GM08714 (cell line): Measurements from ENCODE around the gene SHISA7.
"Not testable (repeated sequence)": the region's sequence is repeated elsewhere in the genome, so short reads cannot be mapped to it uniquely, and the experiment has no call there.

ENCODE experiments used
- H3K4me3 ChIP-seq: fragments of 200-500 bp; sonication (Bioruptor generic); 2 replicates; pipeline ENCODE4 v1.5.1; 2014; ENCODE audit warnings: mild to moderate bottlenecking, low read length, inconsistent platforms
- ZNF274 ChIP-seq: IDR thresholded peaks from 2 replicates; pipeline ENCODE4 v1.6.1; 2012; ENCODE audit warnings: mild to moderate bottlenecking, low read depth, low read length

The SHISA7 gene

DNA sequence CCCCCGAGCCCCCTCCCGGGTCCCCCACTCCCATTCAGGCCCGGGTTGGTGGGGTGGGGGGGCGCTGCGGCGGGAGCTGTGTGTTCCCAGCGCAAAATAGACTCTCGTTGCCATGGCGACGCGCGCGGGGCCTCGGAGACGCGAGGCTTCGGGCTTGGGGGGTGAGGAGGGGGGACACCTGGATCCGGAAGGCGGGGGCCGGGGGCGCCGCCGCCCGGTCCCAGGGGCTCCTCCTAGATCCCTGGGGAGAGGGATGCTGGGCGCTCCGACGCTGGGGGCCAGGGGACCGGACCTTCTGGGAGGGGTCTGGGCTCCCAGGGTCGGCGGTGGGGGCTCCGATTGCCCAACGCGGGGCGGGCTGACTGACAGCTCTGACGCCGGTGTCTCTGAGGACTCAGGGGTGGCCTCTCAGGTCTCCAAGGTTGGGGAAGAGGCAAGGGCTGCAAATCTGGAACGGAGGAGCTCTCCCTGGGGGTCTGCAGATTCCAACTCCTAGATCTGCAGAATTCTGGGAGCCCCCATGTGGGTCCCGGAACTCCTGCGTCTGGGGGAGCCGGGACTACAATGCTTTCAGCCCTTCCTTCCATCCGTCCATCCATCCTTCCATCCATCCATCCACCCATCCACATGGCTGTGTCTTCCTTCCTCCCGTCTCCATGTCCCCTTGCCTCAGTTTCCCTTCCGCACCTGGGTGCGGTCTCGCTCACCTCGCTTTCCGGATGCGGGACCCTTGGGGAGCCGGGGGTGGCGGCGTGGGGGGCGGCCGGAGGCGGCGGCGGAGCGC is 9.1 kb upstream of the SHISA7 start:
- no peak overlapping the region for H3K4me3 ChIP-seq
- no peak for TF ChIP-seq ZNF274

DNA sequence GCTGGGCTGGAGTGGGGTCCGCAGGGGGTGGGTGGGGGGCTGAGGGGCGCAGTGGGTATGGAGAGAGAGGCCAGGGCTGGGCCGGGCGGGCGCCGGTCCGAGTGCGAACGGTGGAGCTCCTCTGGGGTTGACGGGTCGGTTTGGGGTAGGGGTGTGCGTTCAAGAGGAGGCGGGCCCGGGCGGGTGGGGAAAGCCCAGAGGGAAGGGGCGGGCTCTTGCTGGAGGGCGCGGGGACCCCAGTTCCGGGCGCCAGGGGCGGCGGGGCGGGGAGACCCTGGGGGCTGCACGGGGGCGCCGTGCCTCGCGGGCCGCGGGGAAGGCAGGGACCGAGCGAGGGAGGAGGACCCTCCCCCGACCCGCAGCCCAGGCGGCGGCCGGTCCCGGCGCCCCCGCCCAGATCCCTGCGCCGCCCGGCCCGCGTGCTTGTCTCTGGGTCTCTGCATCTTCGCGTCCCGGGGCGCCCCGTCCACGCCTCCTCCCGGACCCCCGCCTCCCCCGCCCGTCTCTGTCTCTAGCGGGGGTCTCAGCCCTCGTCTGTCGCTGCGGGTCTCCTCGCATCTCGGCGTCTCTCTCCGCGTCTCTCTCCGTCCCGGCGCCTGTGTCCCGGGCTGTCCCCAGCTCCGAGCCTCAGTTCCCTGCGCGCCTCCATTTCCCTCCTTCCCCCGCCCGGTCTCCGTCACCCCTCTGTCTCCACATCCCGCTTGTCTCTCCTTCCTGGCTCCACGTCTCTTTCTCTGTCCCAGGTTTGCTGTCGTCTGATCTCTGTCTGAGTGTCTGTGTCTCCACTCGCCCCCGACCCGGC is 8.3 kb upstream of the SHISA7 start:
- H3K4me3 ChIP-seq, result no peak overlapping the region
- no peak for TF ChIP-seq ZNF274

DNA sequence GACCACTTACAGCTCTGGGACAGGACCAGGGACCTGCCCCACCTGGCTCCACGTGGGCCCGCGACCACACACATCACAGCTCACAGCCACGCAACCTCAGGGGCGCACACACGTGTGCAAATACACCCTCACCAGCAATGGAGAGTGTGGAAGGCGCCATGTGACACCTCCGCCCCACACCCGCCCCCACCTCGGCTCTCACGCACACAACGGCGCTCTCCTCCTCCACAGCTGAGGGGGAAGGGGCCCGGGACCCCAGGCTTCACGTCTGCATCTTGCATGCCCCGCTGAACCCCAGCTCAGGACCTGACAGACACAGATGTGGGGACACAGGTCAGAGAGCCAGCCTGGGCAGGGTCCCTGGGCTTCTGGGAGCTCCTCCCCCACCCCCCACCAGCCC is 6.4 kb upstream of the SHISA7 start:
- TF ChIP-seq ZNF274, result no peak
- no peak overlapping the region for H3K4me3 ChIP-seq

DNA sequence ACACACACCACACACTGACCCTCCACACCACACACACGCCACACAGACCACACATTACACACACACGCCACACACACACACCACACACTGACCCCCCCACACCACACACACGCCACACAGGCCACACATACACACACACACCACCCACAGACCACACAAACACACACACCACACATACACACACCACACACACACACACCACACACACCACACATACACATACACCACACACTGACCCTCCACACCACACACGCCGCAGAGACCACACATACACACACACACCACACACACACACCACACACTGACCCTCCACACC is 5.0 kb upstream of the SHISA7 start:
- H3K4me3 ChIP-seq, result not testable (repeated sequence)

DNA sequence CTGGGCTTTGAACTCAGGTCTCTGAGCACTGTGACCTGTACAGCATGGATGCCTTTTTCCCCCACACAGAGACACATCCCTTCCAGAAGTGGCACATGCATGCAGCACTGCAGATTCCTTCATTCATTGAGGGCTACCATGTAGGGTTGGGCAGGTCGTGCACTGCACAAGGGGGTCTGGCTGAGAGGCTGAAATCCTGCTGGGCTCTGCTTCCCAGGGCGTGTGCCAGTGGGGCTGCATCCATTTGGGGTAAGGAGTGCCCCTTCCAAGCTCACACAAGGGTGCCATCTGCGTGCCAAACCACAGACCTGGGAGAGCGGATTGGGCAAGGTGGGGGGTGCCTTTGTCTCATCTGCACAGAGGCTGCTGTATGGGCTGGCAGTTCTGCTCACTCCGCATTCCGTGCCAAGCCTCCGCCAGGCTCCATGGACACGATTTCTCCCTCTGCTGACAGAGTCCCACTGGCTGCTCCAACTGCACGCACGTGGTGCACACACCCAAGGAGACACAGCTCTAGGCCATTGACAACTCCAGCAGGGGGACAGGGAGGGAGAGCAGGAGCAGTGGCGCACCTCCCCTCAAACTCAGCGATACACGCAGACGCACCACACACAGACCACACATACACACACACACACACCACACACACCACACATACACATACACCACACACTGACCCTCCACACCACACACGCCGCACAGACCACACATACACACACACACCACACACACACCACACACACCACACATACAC is 4.5 kb upstream of the SHISA7 start:
- no peak overlapping the region for H3K4me3 ChIP-seq
- no peak for TF ChIP-seq ZNF274

DNA sequence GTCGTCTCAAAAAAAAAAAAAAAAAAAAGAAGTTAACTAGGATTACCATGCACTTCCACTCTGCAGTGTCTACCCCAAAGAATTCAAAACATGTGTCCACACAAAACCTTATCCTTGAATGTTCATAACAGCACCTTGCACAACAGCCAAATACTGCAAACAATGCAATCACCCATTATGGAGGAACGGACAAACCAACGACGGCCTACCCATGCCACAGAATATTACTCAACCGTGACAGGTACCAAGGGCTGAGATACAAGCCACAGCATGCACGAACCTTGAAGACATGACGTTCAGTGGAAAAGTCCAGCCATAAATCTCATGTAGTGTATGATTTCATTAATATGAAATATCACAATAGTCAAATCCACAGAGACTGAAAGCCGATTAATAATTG is 3.0 kb upstream of the SHISA7 start:
- H3K4me3 ChIP-seq, result no peak overlapping the region
- TF ChIP-seq ZNF274, result no peak

DNA sequence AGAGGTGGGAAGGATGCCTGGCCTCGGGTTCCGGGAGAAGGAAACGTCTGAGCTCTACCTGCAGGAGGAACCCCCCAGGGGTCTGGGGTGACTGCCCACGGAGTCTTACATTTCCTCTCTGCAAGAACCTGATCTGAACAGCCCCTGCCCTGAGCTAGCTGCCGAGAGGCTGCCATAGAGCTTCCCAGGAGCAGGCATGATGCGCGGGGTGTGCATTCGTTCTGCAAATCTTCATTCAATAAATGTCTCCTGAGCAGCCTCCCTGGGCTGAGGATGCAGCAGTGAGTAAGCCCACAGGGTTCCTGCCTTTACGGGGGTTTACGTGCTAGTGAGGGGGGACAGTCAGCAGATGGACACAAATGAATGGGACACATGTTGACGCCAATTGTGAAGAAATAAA is 1.5 kb upstream of the SHISA7 start:
- no peak for TF ChIP-seq ZNF274
- H3K4me3 ChIP-seq, result no peak overlapping the region

DNA sequence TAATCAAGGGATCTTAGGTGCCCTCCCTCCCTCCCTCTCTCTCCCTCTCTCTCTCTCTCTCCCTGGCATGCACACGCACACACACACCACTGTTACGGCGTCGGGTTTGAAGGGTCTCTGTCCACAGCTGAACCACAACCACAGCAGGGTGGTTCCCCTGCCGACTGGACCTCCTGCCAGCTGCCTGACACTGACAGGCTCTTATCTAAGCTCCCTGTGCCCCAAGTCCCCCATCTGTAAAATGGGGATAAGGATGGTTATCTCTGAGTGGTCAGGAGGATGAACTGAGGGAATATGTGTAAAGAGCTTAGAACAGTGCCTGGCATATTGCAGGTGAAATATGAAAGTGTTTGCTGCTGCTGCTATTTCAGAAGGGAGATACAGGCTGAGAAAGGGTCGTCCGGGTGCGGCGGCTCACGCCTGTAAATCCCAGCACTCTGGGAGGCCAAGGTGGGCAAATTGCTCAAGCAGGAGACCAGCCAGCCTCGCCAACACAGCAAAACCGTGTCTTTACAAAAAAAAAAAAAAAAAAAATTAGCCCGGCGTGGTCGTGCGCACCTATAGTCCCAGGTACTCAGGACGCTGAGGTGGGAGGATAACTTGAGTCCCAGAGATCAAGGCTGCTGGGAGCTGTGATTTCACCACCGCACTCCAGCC is 852 bp upstream of the SHISA7 start:
- TF ChIP-seq ZNF274, result no peak

DNA sequence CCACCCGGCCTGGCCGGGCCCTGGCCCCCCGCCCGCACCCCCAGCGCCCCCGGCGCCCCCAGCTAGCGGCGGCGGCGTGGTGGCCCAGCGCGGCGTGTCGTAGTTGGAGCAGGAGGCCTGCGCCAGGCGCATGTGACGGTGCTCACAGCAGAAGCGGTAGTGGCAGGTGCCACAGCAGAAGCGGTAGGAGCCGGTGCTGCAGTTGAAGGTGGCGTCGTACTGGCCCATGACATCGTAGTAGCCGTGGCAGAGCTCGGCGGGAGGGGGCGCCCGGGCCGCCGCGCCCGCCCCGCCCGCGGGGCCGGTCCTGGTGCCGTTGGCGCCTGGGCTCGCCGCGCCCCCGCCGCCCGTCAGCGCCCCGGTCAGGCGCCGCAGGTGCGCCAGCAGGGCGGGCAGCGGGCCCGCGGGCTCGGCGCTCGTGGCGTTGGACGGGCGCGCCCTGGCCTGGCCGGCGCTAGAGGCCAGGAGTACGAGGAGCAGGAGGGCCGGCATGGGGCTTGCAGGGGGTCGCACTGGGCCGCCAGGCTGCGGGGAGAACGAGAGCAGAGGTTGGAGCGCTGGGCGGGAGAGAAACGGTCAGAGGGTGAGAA is 633 bp downstream of the SHISA7 start:
- no peak overlapping the region for H3K4me3 ChIP-seq
- no peak for TF ChIP-seq ZNF274

More for the DNA sequence above, 852 bp upstream of the SHISA7 start:
- no peak overlapping the region for H3K4me3 ChIP-seq

DNA sequence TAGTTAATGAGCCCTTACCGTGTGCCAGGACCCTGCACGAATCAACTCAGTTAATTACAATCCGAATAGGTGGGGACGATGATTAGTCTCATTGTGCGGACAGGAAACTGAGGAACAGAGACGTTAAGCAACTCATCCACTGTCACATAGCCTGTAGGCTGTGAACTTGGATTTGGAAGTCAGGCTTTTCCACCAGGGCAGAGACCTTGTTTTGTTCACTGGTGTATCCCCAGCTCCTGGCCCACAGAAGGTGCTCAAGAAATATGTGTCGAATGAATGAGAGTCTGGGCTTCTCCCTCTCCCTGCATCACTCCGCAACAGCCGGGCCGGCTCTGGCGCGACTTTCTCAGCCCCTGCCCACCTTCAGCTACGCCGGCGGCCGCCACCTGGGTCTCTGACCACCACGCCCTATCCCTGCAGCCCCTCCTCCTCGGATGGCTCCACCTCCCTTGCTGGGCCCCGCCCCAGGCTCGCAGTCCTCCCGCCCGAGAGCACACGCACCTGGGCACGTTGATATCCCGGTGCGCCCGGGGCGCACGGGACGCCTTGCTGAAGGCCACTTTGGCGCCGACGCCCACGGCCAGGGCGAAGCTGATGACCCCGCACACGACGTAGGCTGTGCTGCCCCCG is 1.3 kb downstream of the SHISA7 start:
- TF ChIP-seq ZNF274, result no peak
- H3K4me3 ChIP-seq, result no peak overlapping the region

DNA sequence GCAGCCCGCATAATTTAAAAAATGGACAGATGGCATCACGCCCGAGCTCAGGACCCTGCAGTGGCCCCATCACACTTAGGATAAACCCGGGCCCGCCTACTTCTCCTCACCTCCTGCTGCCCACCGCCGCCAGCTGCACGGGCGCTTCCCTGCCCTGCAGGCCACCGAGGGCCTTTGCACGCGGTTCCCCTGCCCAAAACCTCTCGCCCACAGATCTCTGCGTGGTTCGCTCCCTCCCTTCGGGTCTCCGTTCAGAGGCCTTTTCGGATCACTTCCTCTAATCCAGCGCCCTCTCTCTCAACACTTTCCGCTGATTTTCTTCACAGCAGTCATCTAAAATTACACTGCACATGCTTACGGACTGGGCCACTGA is 1.8 kb downstream of the SHISA7 start:
- no peak for TF ChIP-seq ZNF274
- no peak overlapping the region for H3K4me3 ChIP-seq

DNA sequence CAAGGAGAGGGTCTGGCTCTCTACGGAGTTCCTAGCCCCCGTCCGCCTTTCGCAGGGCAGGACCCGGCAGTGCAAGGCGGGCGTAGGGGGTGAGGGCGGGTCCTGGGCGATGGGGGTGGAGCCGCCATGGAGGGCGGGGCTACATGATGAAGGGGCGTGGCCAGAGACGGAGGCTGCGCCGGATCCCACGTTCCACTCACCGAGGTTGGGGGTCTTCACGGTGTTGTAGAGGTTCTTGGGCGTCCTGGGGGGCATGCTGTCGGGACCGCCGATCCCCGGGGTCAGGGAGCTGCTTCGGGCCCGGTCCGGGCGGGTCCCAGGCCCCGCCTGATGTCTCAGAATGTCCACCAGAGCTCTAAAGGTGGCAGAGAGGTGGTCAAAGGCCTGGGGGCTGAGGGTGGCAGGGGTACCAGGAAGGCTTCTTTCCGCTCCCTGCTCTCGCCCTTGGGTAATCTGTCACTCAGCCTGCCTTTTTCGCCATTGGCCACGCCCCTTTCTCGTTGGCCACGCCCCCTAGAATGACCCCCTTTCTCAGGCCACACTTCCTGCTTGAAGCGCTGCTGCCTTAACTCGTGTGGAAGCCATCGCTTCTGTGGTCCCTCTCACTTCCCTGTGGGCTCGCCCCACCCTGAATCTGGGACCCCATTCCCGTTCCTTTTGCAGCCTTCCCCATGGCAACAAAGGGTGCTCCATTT is 2.5 kb downstream of the SHISA7 start:
- no peak overlapping the region for H3K4me3 ChIP-seq
- TF ChIP-seq ZNF274, result no peak

DNA sequence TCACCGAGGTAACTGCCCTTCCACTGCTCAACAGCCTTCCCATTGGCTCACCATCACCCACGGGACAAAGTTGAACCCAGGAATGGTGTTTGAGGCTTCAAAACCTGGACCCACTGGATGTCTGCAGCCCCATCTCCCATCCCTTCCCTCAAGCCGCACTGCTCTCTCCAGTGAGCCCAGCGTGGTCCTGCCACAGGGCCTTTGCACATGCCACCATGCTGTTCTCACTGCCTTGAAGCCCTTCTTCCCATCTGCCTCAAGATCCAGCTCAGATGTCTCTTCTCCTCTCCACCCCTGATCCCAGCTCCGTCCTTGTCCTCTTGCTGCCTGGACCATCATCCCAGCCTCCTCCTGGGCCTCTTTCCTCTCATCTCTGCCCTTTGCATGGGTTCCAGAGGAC is 4.0 kb downstream of the SHISA7 start:
- no peak overlapping the region for H3K4me3 ChIP-seq
- no peak for TF ChIP-seq ZNF274
